Stimulated activated CD4-positive, alpha-beta T cell treated with anti-CD3 and anti-CD28 coated beads, TNF-alpha, amount 100 ng/mL, for 1 hour (primary cell): ENCODE data around the gene TFE3.
A peak's percentile ranks its signal among the peaks of the same experiment; 100 is the strongest.

Source experiments
- DNase-seq, 3 donors: peaks; one replicate each; pipeline ENCODE4 v3.0.0-alpha.2; 2020; ENCODE audit warnings: low read depth in 3 of 3, low spot score in 1 of 3

TFE3 gene

GRCh38 chrX:49061916-49062315 is 18.8 kb upstream of the TFE3 start:
- no peak for DNase-seq

GRCh38 chrX:49061490-49061889 is 18.3 kb upstream of the TFE3 start:
- no peak for DNase-seq

GRCh38 chrX:49060914-49061313 is 17.8 kb upstream of the TFE3 start:
- DNase-seq, result no peak

- DNase-seq, result no peak
Measured at GRCh38 chrX:49059681-49060085, 16.5 kb upstream of the TFE3 start.

GRCh38 chrX:49059201-49059600 is 16.0 kb upstream of the TFE3 start:
- no peak for DNase-seq

GRCh38 chrX:49058794-49059193 is 15.6 kb upstream of the TFE3 start, which contains the start of gene CCDC120:
Gene CCDC120 (plus strand): TSS chrX:49058999. CDS start chrX:49062042, 3,043 bp downstream.
- DNase-seq, result no peak

GRCh38 chrX:49054073-49054762 is 11.1 kb upstream of the TFE3 start:
- no peak for DNase-seq

GRCh38 chrX:49053223-49054072 is 10.3 kb upstream of the TFE3 start:
- peak in 2 of 3 donors; percentile 30 to 36 for DNase-seq

- DNase-seq, result no peak
Measured at GRCh38 chrX:49043987-49044281, 777 bp upstream of the TFE3 start.

GRCh38 chrX:49042581-49043219 is 457 bp downstream of the TFE3 start:
- no peak for DNase-seq

- no peak for DNase-seq
Measured at GRCh38 chrX:49041744-49042580, 1.2 kb downstream of the TFE3 start.

GRCh38 chrX:49040376-49040955 is 2.7 kb downstream of the TFE3 start:
- DNase-seq, result no peak

- DNase-seq, result peak in 2 of 3 donors; percentile 12 to 19
Measured at GRCh38 chrX:49039598-49040375, 3.4 kb downstream of the TFE3 start.

- no peak for DNase-seq
Measured at GRCh38 chrX:49037883-49038475, 5.2 kb downstream of the TFE3 start.

GRCh38 chrX:49030283-49030682 is 12.9 kb downstream of the TFE3 start:
- no peak for DNase-seq

- DNase-seq, result no peak
Measured at GRCh38 chrX:49029876-49030275, 13.3 kb downstream of the TFE3 start.

GRCh38 chrX:49019599-49020249 is 23.4 kb downstream of the TFE3 start:
- DNase-seq, result no peak

- no peak for DNase-seq
Measured at GRCh38 chrX:49019050-49019449, 24.1 kb downstream of the TFE3 start.

GRCh38 chrX:49003696-49004095 is 39.5 kb downstream of the TFE3 start:
- no peak for DNase-seq
